Retinal pigment epithelial cell (primary cell): ENCODE data around the gene DSE.
A peak's percentile ranks its signal among the peaks of the same experiment; 100 is the strongest.

Experiments used
- DNase-seq: peaks from one replicate; pipeline ENCODE4 v3.0.0-alpha.2; 2010; ENCODE audit warnings: low read depth
- H3K4me3 ChIP-seq: 2 replicates; pipeline ENCODE4 v1.5.1; 2011; ENCODE audit warnings: mild to moderate bottlenecking, low read length, control low read depth, moderate library complexity
- CTCF ChIP-seq: conservative IDR thresholded peaks from 2 replicates; pipeline ENCODE4 v1.5.1; 2011; ENCODE audit warnings: low read depth, low read length, control low read depth, inconsistent platforms

DSE gene

GRCh38 chr6:116449565-116449964, 78.8 kb downstream of the DSE start:
- no peak for DNase-seq
- H3K4me3 ChIP-seq, result no peak overlapping the region
- no peak for TF ChIP-seq CTCF

- TF ChIP-seq CTCF, result no peak
- no peak overlapping the region for H3K4me3 ChIP-seq
- no peak for DNase-seq
Observed at GRCh38 chr6:116450185-116450710, 79.5 kb downstream of the DSE start.

GRCh38 chr6:116450769-116451740, 80.3 kb downstream of the DSE start:
- H3K4me3 ChIP-seq, result no peak overlapping the region
- TF ChIP-seq CTCF, result no peak
- peak; percentile 21 for DNase-seq

GRCh38 chr6:116451916-116452315, 81.2 kb downstream of the DSE start:
- H3K4me3 ChIP-seq, result no peak overlapping the region
- TF ChIP-seq CTCF, result no peak
- DNase-seq, result no peak

- no peak overlapping the region for H3K4me3 ChIP-seq
- TF ChIP-seq CTCF, result no peak
- no peak for DNase-seq
Observed at GRCh38 chr6:116452531-116452930, 81.8 kb downstream of the DSE start.

GRCh38 chr6:116456106-116456505, 85.4 kb downstream of the DSE start:
- TF ChIP-seq CTCF, result no peak
- DNase-seq, result no peak
- no peak overlapping the region for H3K4me3 ChIP-seq

GRCh38 chr6:116456927-116457326, 86.2 kb downstream of the DSE start:
- H3K4me3 ChIP-seq, result no peak overlapping the region
- no peak for DNase-seq
- no peak for TF ChIP-seq CTCF
